Endothelial cell of umbilical vein (primary cell): ENCODE measurements around the gene SEMA4G. TPM values are rescaled to one million over a fixed set of nuclear protein-coding genes. Genes with fewer than 3 reads are reported as not detected.

Experiments
- BruUV-seq: library from RNA; stranded (reverse); fragments of 400-500 nt; replicated peaks from 2 replicates; lab custom pipeline; 2021; lab: Mats Ljungman, UMichigan
- CTCF ChIA-PET: fragments of 300-600, 350-600 bp; sonication (Branson Sonifier 250); formaldehyde crosslinking; loops from one replicate; lab custom pipeline; 2021; ENCODE audit warnings: antibody characterized with exemption, inconsistent platforms; lab: Charles Lee
- POLR2A ChIA-PET: fragments of 300-600, 350-600 bp; sonication (Branson Sonifier 250); formaldehyde crosslinking; loops from one replicate; lab custom pipeline; 2021; ENCODE audit warnings: antibody characterized with exemption, inconsistent platforms; lab: Charles Lee
- DNase-seq: peaks from one replicate; pipeline ENCODE4 v3.0.0-alpha.2; 2011; ENCODE audit warnings: low read depth, low spot score
- FAIRE-seq: peaks from 2 replicates; lab custom pipeline; 2011; peaks lifted over from hg19 to GRCh38; lab: Jason Lieb, UNC
- H2AFZ ChIP-seq: 2 replicates; pipeline ENCODE4 v1.6.0; 2012; ENCODE audit warnings: low read depth, low read length, control low read depth, inconsistent platforms
- H3K27ac ChIP-seq: 2 replicates; pipeline ENCODE4 v1.5.1; 2011; ENCODE audit warnings: low read depth, mild to moderate bottlenecking, control low read depth, low read length, moderate library complexity; ENCODE audit not compliant: insufficient read depth
- H3K27me3 ChIP-seq, 2 experiments: 2 replicates each; pipeline versions ENCODE4 v1.6.0 to v1.6.1; 2011; ENCODE audit warnings: low read length in 2 of 2, mixed read lengths in 1 of 2; ENCODE audit not compliant: control insufficient read depth in 2 of 2, insufficient read depth in 2 of 2
- H3K36me3 ChIP-seq, 2 experiments: 2 replicates in 1 of 2; 3 replicates in 1 of 2; pipeline ENCODE4 v1.5.1; 2011; ENCODE audit warnings: low read length in 2 of 2, mild to moderate bottlenecking in 1 of 2, moderate library complexity in 1 of 2; ENCODE audit not compliant: control insufficient read depth in 2 of 2, insufficient read depth in 2 of 2; ENCODE audit errors: extremely low read depth in 1 of 2
- H3K4me1 ChIP-seq: 3 replicates; pipeline ENCODE4 v1.5.1; 2011; ENCODE audit warnings: mild to moderate bottlenecking, low read length; ENCODE audit not compliant: control insufficient read depth, insufficient read depth; ENCODE audit errors: extremely low read depth
- H3K4me2 ChIP-seq: 2 replicates; pipeline ENCODE4 v1.6.1; 2011; ENCODE audit warnings: low read length, control low read depth, mixed read lengths; ENCODE audit not compliant: insufficient read depth
- H3K4me3 ChIP-seq, 3 experiments: fragments of 200-600 bp in 1 of 3; sonication (generic), shearing (Covaris generic) in 1 of 3; replicated peaks in 1 of 3; 2 replicates each; pipeline ENCODE4 v1.5.1; 2011 to 2016; ENCODE audit warnings: control low read depth in 3 of 3, low read length in 3 of 3, mild to moderate bottlenecking in 2 of 3, inconsistent platforms in 1 of 3, low read depth in 1 of 3, moderate library complexity in 1 of 3; ENCODE audit not compliant: insufficient read depth in 1 of 3
- H3K79me2 ChIP-seq: 2 replicates; pipeline ENCODE4 v1.6.0; 2012; ENCODE audit warnings: low read length, inconsistent platforms; ENCODE audit not compliant: control insufficient read depth, insufficient read depth
- H3K9ac ChIP-seq: replicated peaks from 2 replicates; pipeline ENCODE3; 2011; ENCODE audit warnings: low read length, control low read depth; ENCODE audit not compliant: insufficient read depth; ENCODE audit errors: extremely low read depth
- H3K9me1 ChIP-seq: replicated peaks from 3 replicates; pipeline ENCODE4 v1.6.0; 2011; ENCODE audit warnings: mild to moderate bottlenecking, low read length; ENCODE audit not compliant: control insufficient read depth, insufficient read depth; ENCODE audit errors: extremely low read depth
- H3K9me3 ChIP-seq: replicated peaks from 2 replicates; pipeline ENCODE4 v1.5.1; 2012; ENCODE audit warnings: low read length, inconsistent platforms; ENCODE audit not compliant: control insufficient read depth, insufficient read depth
- H4K20me1 ChIP-seq: replicated peaks from 2 replicates; pipeline ENCODE3; 2011; ENCODE audit warnings: mild to moderate bottlenecking, low read length; ENCODE audit not compliant: control insufficient read depth, insufficient read depth; ENCODE audit errors: extremely low read depth
- CTCF ChIP-seq, 2 donors: IDR thresholded peaks; 1 replicate in 1 of 2; 2 replicates in 1 of 2; pipeline ENCODE4 v1.5.1; 2011; ENCODE audit warnings: low read length in 2 of 2, mild to moderate bottlenecking in 2 of 2, moderate library complexity in 2 of 2, control low read depth in 1 of 2, inconsistent platforms in 1 of 2, low read depth in 1 of 2; ENCODE audit not compliant: insufficient read depth in 1 of 2; ENCODE audit errors: extremely low read depth in 1 of 2
- EZH2 ChIP-seq: IDR thresholded peaks from 2 replicates; pipeline ENCODE4 v1.6.1; 2012; ENCODE audit warnings: borderline replicate concordance, low read depth, mild to moderate bottlenecking, moderate library complexity, low read length, inconsistent platforms; ENCODE audit not compliant: severe bottlenecking
- FOS ChIP-seq: IDR thresholded peaks from 2 replicates; pipeline ENCODE4 v1.6.1; 2011; ENCODE audit warnings: mild to moderate bottlenecking, low read length, moderate library complexity, borderline replicate concordance; ENCODE audit not compliant: insufficient read depth
- GATA2 ChIP-seq: IDR thresholded peaks from 2 replicates; pipeline ENCODE4 v1.7.0; 2011; ENCODE audit warnings: low read depth, mild to moderate bottlenecking, moderate library complexity, mixed read lengths, low read length; ENCODE audit not compliant: insufficient read length, insufficient read depth
- JUN ChIP-seq: IDR thresholded peaks from 2 replicates; pipeline ENCODE4 v1.6.1; 2011; ENCODE audit warnings: borderline replicate concordance, low read depth; ENCODE audit not compliant: insufficient read length, insufficient read depth
- MAX ChIP-seq: IDR thresholded peaks from 2 replicates; pipeline ENCODE4 v1.6.1; 2011; ENCODE audit not compliant: insufficient read depth, insufficient read length
- MYC ChIP-seq: IDR thresholded peaks from one replicate; pipeline ENCODE4 v1.6.1; 2011; ENCODE audit warnings: mild to moderate bottlenecking, low read depth, low read length
- POLR2A ChIP-seq: IDR thresholded peaks from 2 replicates; pipeline ENCODE4 v1.6.1; 2012; ENCODE audit warnings: low read depth, mild to moderate bottlenecking, control low read depth, low read length
- POLR2AphosphoS5 ChIP-seq: IDR thresholded peaks from 2 replicates; pipeline ENCODE4 v1.6.1; 2012; ENCODE audit warnings: low read depth, mild to moderate bottlenecking, control low read depth, low read length, moderate library complexity; ENCODE audit not compliant: insufficient read depth
- dilution Hi-C: fragments of 300-500 bp; cut with MboI; formaldehyde crosslinking; loops from one replicate; pipeline ENCODE4 v1.15.0; 2019; ENCODE audit warnings: low sequenced_read_pairs; ENCODE audit not compliant: extremely low pct_ligation_motif_present
- intact Hi-C: fragments of 100-400 bp; cut with micrococcal nuclease; formaldehyde crosslinking; loops from one replicate; pipeline ENCODE4 v1.10.0; 2022
- polyA plus RNA-seq, 4 experiments: library from polyadenylated mRNA; depleted of rRNA in 3 of 4; stranded (reverse) in 3 of 4; unstranded in 1 of 4; fragments of >200 nt; gene quantifications; 2 replicates each; pipeline versions ENCODE4 v1.2.1 to v1.2.3, GENCODE V29; 2011 to 2012; ENCODE audit warnings: missing spikeins in 1 of 4
- total RNA-seq: library from RNA; stranded (reverse); gene quantifications from 2 replicates; pipeline ENCODE4 v1.2.3, GENCODE V29; 2021

The SEMA4G gene
- total and polyA plus RNA-seq, 2 donors (not counting 3 experiments of a cell fraction or from before 2014, with no cell fraction given) = 6.0 to 10.4 TPM

- FAIRE-seq (no peak), DNase-seq (no peak)
- TF ChIP-seq MYC = no peak
- no TSS peak for BruUV-seq
- no peaks in the 10 kb centered on the region for H3K27me3 ChIP-seq
- H3K27ac ChIP-seq = no peak overlapping the region
- H3K36me3 ChIP-seq = peaks cover 13 to 26% of the 10 kb centered on the region in 2 experiments
- no peak overlapping the region for H3K4me2 ChIP-seq
- no peak overlapping the region for H2AFZ ChIP-seq
- H3K9me1 ChIP-seq = no peaks in the 10 kb centered on the region
- H3K4me1 ChIP-seq = peaks cover 8% of the 10 kb centered on the region
- H3K9ac ChIP-seq = no peak overlapping the region
- no peaks in the 10 kb centered on the region for H4K20me1 ChIP-seq
- H3K9me3 ChIP-seq = no peaks in the 10 kb centered on the region
- CTCF ChIA-PET = interaction anchor here (1.7 to 8.8 kb wide), 2 partner anchors 13 to 42 kb away, joined by 4 to 92 read pairs; no protein-coding TSS in a partner anchor
- H3K4me3 ChIP-seq = no peak overlapping the region
- POLR2A ChIA-PET = no interaction called here
- dilution Hi-C loops = no loop called here
- peaks cover 4% of the 10 kb centered on the region for H3K79me2 ChIP-seq
- intact Hi-C loops = no loop called here
Measured at GRCh38 chr10:101007915-101008822, 38.9 kb downstream of the SEMA4G start.

GRCh38 chr10:101008823-101009423 lies 39.6 kb downstream of the SEMA4G start:
- intact Hi-C loops (no loop called here), dilution Hi-C loops (no loop called here)
- no peak for DNase-seq
- no TSS peak for BruUV-seq
- Histone ChIP-seq H3K27me3 (no peaks in the 10 kb centered on the region), H3K79me2 (no peaks in the 10 kb centered on the region), H3K9ac (no peak overlapping the region), H3K4me1 (peaks cover 13% of the 10 kb centered on the region), H3K9me1 (no peaks in the 10 kb centered on the region), H3K4me3 (no peak overlapping the region), H3K27ac (no peak overlapping the region), H3K4me2 (no peak overlapping the region), H2AFZ (no peak overlapping the region), H3K36me3 (peaks cover 10 to 19% of the 10 kb centered on the region in 2 experiments), H3K9me3 (no peaks in the 10 kb centered on the region), H4K20me1 (no peaks in the 10 kb centered on the region)
- ChIA-PET POLR2A (no interaction called here), CTCF (interaction anchor here (0.9 to 8.8 kb wide), 2 partner anchors 9 to 13 kb away, joined by 6 to 92 read pairs; partner anchors contain the start of gene LZTS2)
- TF ChIP-seq CTCF (IDR thresholded peaks at IDR 0.05; ENCODE audit: extremely low read depth in 1 of 2, insufficient read depth in 1 of 2, low read depth in 1 of 2, low read length in 2 of 2) (no peak), MYC (no peak), FOS (no peak), GATA2 (no peak), JUN (no peak), POLR2AphosphoS5 (no peak), MAX (no peak), EZH2 (no peak), POLR2A (no peak)
- no peak for FAIRE-seq
